Pons (tissue), 1 donor: ENCODE results near the gene CDC42BPG.

Source experiments
- DNase-seq: peaks from one replicate; pipeline ENCODE4 v3.0.0-alpha.2; 2016; ENCODE audit warnings: low spot score

The CDC42BPG gene

GRCh38 chr11:64804346-64805210 lies 39.9 kb downstream of the CDC42BPG start:
- no peak for DNase-seq

- no peak for DNase-seq
These were observed 40.6 kb downstream of the CDC42BPG start for GRCh38 chr11:64803846-64804345.

- peak; percentile 82 for DNase-seq
These were observed 41.2 kb downstream of the CDC42BPG start, which contains the start of gene MAP4K2 for GRCh38 chr11:64803158-64803845. TSS of gene MAP4K2 (minus strand) at chr11:64803214. CDS start at chr11:64803149, 65 bp downstream.

GRCh38 chr11:64802370-64803157 lies 41.9 kb downstream of the CDC42BPG start:
- no peak for DNase-seq

GRCh38 chr11:64801561-64802369 lies 42.7 kb downstream of the CDC42BPG start:
- DNase-seq, result no peak

- no peak for DNase-seq
These were observed 43.3 kb downstream of the CDC42BPG start for GRCh38 chr11:64801158-64801464.

- DNase-seq, result no peak
These were observed 43.9 kb downstream of the CDC42BPG start for GRCh38 chr11:64800303-64801157.

GRCh38 chr11:64799623-64800302 lies 44.7 kb downstream of the CDC42BPG start:
- no peak for DNase-seq

GRCh38 chr11:64799256-64799622 lies 45.2 kb downstream of the CDC42BPG start:
- DNase-seq, result no peak

GRCh38 chr11:64796757-64797541 lies 47.5 kb downstream of the CDC42BPG start:
- no peak for DNase-seq

- DNase-seq, result no peak
These were observed 48.3 kb downstream of the CDC42BPG start for GRCh38 chr11:64796047-64796756.

- no peak for DNase-seq
These were observed 49.9 kb downstream of the CDC42BPG start for GRCh38 chr11:64794526-64794925.

- DNase-seq, result no peak
These were observed 50.9 kb downstream of the CDC42BPG start for GRCh38 chr11:64793271-64794160.

GRCh38 chr11:64792482-64792881 lies 52.0 kb downstream of the CDC42BPG start:
- DNase-seq, result no peak

- DNase-seq, result no peak
These were observed 52.6 kb downstream of the CDC42BPG start for GRCh38 chr11:64791781-64792291.

- no peak for DNase-seq
These were observed 54.0 kb downstream of the CDC42BPG start for GRCh38 chr11:64790205-64791095.
